Astrocyte of the spinal cord (primary cell): Measurements from ENCODE around the gene CALHM1.

Experiments
- DNase-seq: peaks from one replicate; pipeline ENCODE4 v3.0.0; 2011; ENCODE audit warnings: low read depth, low spot score
- H3K4me3 ChIP-seq: 2 replicates; pipeline ENCODE4 v1.5.1; 2011; ENCODE audit warnings: low read depth, mild to moderate bottlenecking, low read length, moderate library complexity
- CTCF ChIP-seq: IDR thresholded peaks from 2 replicates; pipeline ENCODE4 v1.5.1; 2012; ENCODE audit warnings: low read depth, mild to moderate bottlenecking, low read length, inconsistent platforms
- in situ Hi-C: cut with HindIII; loops from 2 replicates; pipeline ENCODE4 v1.10.0; 2017; ENCODE audit warnings: low sequenced_read_pairs

The CALHM1 gene

GRCh38 chr10:103501186-103501585 lies 42.5 kb upstream of the CALHM1 start:
- no peak overlapping the region for H3K4me3 ChIP-seq
- no peak for DNase-seq
- TF ChIP-seq CTCF: no peak
- in situ Hi-C loops: no loop called here

DNA sequence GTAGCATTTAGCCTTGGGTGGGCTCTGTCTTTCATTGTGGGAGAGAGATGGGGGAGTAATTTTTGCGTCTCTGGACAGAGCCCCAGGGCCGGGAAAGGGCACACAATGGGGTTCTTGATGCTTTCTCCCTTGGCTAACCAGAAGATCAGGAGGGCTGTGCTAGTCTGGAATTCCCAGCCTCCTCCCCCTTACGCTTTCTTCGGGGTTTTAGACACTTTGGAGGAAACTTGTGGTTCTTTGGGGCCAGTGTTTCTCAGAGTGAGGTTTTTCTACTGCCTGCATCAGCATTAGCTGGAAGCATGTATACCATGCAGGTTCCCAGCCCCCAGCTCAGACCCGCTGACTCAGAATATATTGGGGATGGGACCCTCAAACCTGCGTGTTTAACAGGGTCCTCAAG lies 41.8 kb upstream of the CALHM1 start:
- no peak overlapping the region for H3K4me3 ChIP-seq
- in situ Hi-C loops: no loop called here
- TF ChIP-seq CTCF: no peak
- no peak for DNase-seq

- no peak for DNase-seq
- H3K4me3 ChIP-seq: no peak overlapping the region
- in situ Hi-C loops: no loop called here
- TF ChIP-seq CTCF: no peak
These were observed 41.2 kb upstream of the CALHM1 start for GRCh38 chr10:103499881-103500280.

GRCh38 chr10:103498936-103499638 lies 40.4 kb upstream of the CALHM1 start:
- in situ Hi-C loops: no loop called here
- no peak for DNase-seq
- no peak for TF ChIP-seq CTCF
- no peak overlapping the region for H3K4me3 ChIP-seq

DNA sequence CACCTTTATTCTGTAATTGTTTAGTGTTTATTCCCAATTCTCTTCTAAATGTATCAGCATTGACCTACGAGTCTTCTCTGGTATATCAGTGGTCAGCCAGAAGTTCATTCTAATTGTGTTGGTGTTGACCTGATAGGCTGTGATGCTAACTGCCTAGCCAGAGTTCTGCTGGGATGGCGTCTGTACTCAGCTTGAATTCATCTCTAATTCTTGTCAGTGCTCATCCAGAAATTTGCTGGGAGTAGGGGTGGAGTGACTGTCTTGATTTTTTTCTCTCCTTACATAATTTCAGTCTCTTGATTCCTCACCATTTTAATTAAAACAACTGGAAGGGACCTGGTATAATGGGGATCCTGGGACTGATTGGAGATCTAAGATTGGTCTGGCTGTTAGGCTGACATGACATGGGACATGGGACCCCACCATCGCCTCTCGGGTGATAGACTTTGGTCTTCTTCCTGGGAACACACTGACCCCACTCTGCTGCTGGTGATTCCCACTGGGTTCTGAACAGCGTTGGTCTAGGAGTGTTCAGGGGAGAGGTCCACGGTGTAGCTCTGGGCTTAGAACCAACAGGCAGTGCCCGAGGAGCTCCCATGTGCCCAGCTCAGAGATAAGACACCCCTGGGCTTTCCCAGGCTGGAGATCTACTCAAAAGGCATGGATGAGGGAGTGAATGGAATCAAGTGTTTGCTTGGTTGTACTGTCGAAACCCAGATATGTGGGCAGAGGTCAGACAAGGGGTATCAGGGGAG lies 38.6 kb upstream of the CALHM1 start:
- no peak for DNase-seq
- in situ Hi-C loops: no loop called here
- no peak for TF ChIP-seq CTCF
- H3K4me3 ChIP-seq: no peak overlapping the region

DNA sequence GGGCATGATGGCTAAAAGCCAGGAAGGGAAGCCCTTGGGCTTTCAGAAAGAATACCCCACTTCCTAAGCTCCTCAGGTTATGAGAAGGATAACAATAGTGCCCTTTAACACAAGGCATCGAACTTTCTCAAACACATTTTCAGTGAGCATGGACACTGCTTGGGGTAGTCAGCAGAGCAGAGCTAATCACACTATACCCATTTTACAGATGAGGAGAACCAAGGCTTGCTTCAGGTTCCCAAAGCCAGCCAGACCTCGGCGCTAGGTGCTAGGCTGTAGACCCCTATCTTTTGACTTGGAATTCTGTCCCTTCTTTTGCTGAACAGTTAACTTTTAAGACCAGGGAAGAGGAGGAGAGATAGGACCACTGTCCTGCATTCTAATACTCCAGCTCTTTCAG lies 36.6 kb upstream of the CALHM1 start:
- TF ChIP-seq CTCF: no peak
- no peak overlapping the region for H3K4me3 ChIP-seq
- in situ Hi-C loops: no loop called here
- no peak for DNase-seq
